ENCODE data around the gene MTM1. TPM values are rescaled to one million over a fixed set of nuclear protein-coding genes. Genes with fewer than 3 reads are reported as not detected.

MTM1 gene
- total RNA-seq, 2 experiments from 2014 or later: 36.5 to 50.6 TPM

- Mint-ChIP-seq H3K4me1 (peaks cover 27% of the 10 kb centered on the region), H3K4me3 (peak overlapping the region; percentile 69), H3K36me3 (ENCODE audit: low read depth) (peaks cover 3% of the 10 kb centered on the region), H3K27ac (peak overlapping the region; percentile 76), H3K27me3 (no peaks in the 10 kb centered on the region), H3K9me3 (no peaks in the 10 kb centered on the region)
- DNase-seq: no peak
- CTCF ChIA-PET: no interaction called here
- POLR2A ChIA-PET: no interaction called here
Observed at GRCh38 chrX:150567645-150568319, 639 bp upstream of the MTM1 start.

- ChIA-PET CTCF (no interaction called here), POLR2A (no interaction called here)
- Mint-ChIP-seq H3K27me3 (no peaks in the 10 kb centered on the region), H3K4me3 (peak overlapping the region; percentile 86), H3K4me1 (peaks cover 41% of the 10 kb centered on the region), H3K27ac (peak overlapping the region; percentile 90), H3K9me3 (no peaks in the 10 kb centered on the region), H3K36me3 (ENCODE audit: low read depth) (peaks cover 3% of the 10 kb centered on the region)
- DNase-seq: peak; percentile 51
Observed at GRCh38 chrX:150569155-150569477, 695 bp downstream of the MTM1 start.

- POLR2A ChIA-PET: no interaction called here
- Mint-ChIP-seq H3K9me3 (no peaks in the 10 kb centered on the region), H3K27me3 (no peaks in the 10 kb centered on the region), H3K27ac (peak overlapping the region; percentile 90), H3K4me1 (peaks cover 55% of the 10 kb centered on the region), H3K4me3 (peak overlapping the region; percentile 86), H3K36me3 (ENCODE audit: low read depth) (peaks cover 8% of the 10 kb centered on the region)
- DNase-seq: peak; percentile 18
- CTCF ChIA-PET: interaction anchor here (0.8 kb wide), 1 partner anchor 435 kb away, joined by 3 read pairs; no protein-coding TSS in a partner anchor
Observed at GRCh38 chrX:150570512-150570911, 2.1 kb downstream of the MTM1 start.

GRCh38 chrX:150572206-150572605 is 3.8 kb downstream of the MTM1 start:
- ChIA-PET CTCF (interaction anchor here (1.7 kb wide), 1 partner anchor 208 kb away, joined by 6 read pairs; no protein-coding TSS in a partner anchor), POLR2A (no interaction called here)
- Mint-ChIP-seq H3K4me1 (peaks cover 71% of the 10 kb centered on the region), H3K4me3 (peak overlapping the region; percentile 86), H3K9me3 (no peaks in the 10 kb centered on the region), H3K27ac (peak overlapping the region; percentile 94), H3K27me3 (no peaks in the 10 kb centered on the region), H3K36me3 (ENCODE audit: low read depth) (peaks cover 10% of the 10 kb centered on the region)
- no peak for DNase-seq

GRCh38 chrX:150573106-150573505 is 4.7 kb downstream of the MTM1 start:
- Mint-ChIP-seq H3K27ac (peak overlapping the region; percentile 94), H3K36me3 (ENCODE audit: low read depth) (peaks cover 17% of the 10 kb centered on the region), H3K27me3 (no peaks in the 10 kb centered on the region), H3K4me1 (peaks cover 76% of the 10 kb centered on the region), H3K4me3 (peak overlapping the region; percentile 86), H3K9me3 (no peaks in the 10 kb centered on the region)
- ChIA-PET CTCF (interaction anchor here (1.2 to 1.7 kb wide), 2 partner anchors 8 to 209 kb away, joined by 3 to 6 read pairs; no protein-coding TSS in a partner anchor), POLR2A (no interaction called here)
- no peak for DNase-seq

- peak overlapping the region; percentile 94 for H3K27ac Mint-ChIP-seq
- POLR2A ChIA-PET: no interaction called here
- H3K4me3 Mint-ChIP-seq: peak overlapping the region; percentile 86
- H3K4me1 Mint-ChIP-seq: peaks cover 81% of the 10 kb centered on the region
- no peak for DNase-seq
- H3K27me3 Mint-ChIP-seq: no peaks in the 10 kb centered on the region
- peaks cover 23% of the 10 kb centered on the region for H3K36me3 Mint-ChIP-seq (ENCODE audit: low read depth)
- CTCF ChIA-PET: interaction anchor here (0.9 to 1.7 kb wide), 4 partner anchors 9 to 210 kb away, joined by 3 to 6 read pairs (median 4); no protein-coding TSS in a partner anchor
- H3K9me3 Mint-ChIP-seq: no peaks in the 10 kb centered on the region
Observed at GRCh38 chrX:150573702-150574101, 5.3 kb downstream of the MTM1 start.

GRCh38 chrX:150574559-150575418 is 6.4 kb downstream of the MTM1 start:
- H3K9me3 Mint-ChIP-seq: no peaks in the 10 kb centered on the region
- peak; percentile 14 for DNase-seq
- ChIA-PET POLR2A (no interaction called here), CTCF (interaction anchor here (0.5 to 1.2 kb wide), 4 partner anchors 12 to 210 kb away, joined by 3 to 5 read pairs (median 3); no protein-coding TSS in a partner anchor)
- H3K27me3 Mint-ChIP-seq: no peaks in the 10 kb centered on the region
- peak overlapping the region; percentile 71 for H3K4me3 Mint-ChIP-seq
- H3K36me3 Mint-ChIP-seq (ENCODE audit: low read depth): peaks cover 26% of the 10 kb centered on the region
- peaks cover 83% of the 10 kb centered on the region for H3K4me1 Mint-ChIP-seq
- peak overlapping the region; percentile 94 for H3K27ac Mint-ChIP-seq

GRCh38 chrX:150575419-150575814 is 7.0 kb downstream of the MTM1 start:
- ChIA-PET POLR2A (no interaction called here), CTCF (interaction anchor here (0.6 kb wide), 1 partner anchor 13 kb away, joined by 3 read pairs; no protein-coding TSS in a partner anchor)
- DNase-seq: peak; percentile 16
- H3K27ac Mint-ChIP-seq: peak overlapping the region; percentile 94
- peaks cover 87% of the 10 kb centered on the region for H3K4me1 Mint-ChIP-seq
- no peaks in the 10 kb centered on the region for H3K9me3 Mint-ChIP-seq
- peaks cover 31% of the 10 kb centered on the region for H3K36me3 Mint-ChIP-seq (ENCODE audit: low read depth)
- H3K27me3 Mint-ChIP-seq: no peaks in the 10 kb centered on the region
- H3K4me3 Mint-ChIP-seq: peak overlapping the region; percentile 71

- H3K9me3 Mint-ChIP-seq: no peaks in the 10 kb centered on the region
- POLR2A ChIA-PET: no interaction called here
- peak overlapping the region; percentile 94 for H3K27ac Mint-ChIP-seq
- no peak for DNase-seq
- CTCF ChIA-PET: no interaction called here
- H3K36me3 Mint-ChIP-seq (ENCODE audit: low read depth): peaks cover 33% of the 10 kb centered on the region
- peaks cover 78% of the 10 kb centered on the region for H3K4me1 Mint-ChIP-seq
- peak overlapping the region; percentile 50 for H3K4me3 Mint-ChIP-seq
- no peaks in the 10 kb centered on the region for H3K27me3 Mint-ChIP-seq
Observed at GRCh38 chrX:150577174-150577573, 8.8 kb downstream of the MTM1 start.

- peaks cover 29% of the 10 kb centered on the region for H3K36me3 Mint-ChIP-seq (ENCODE audit: low read depth)
- POLR2A ChIA-PET: no interaction called here
Observed at GRCh38 chrX:150581093-150581775, 12.8 kb downstream of the MTM1 start.

GRCh38 chrX:150582338-150582948 is 14.0 kb downstream of the MTM1 start:
- no peaks in the 10 kb centered on the region for H3K27me3 Mint-ChIP-seq
- no peak overlapping the region for H3K27ac Mint-ChIP-seq
- no peaks in the 10 kb centered on the region for H3K9me3 Mint-ChIP-seq
- H3K4me3 Mint-ChIP-seq: no peak overlapping the region
- peaks cover 41% of the 10 kb centered on the region for H3K4me1 Mint-ChIP-seq
- ChIA-PET CTCF (interaction anchor here (0.6 kb wide), 1 partner anchor 95 kb away, joined by 3 read pairs; no protein-coding TSS in a partner anchor), POLR2A (no interaction called here)
- DNase-seq: no peak
- H3K36me3 Mint-ChIP-seq (ENCODE audit: low read depth): peaks cover 28% of the 10 kb centered on the region

More at GRCh38 chrX:150581093-150581775, 12.8 kb downstream of the MTM1 start:
- Mint-ChIP-seq H3K9me3 (no peaks in the 10 kb centered on the region), H3K27me3 (no peaks in the 10 kb centered on the region), H3K4me3 (no peak overlapping the region), H3K4me1 (peaks cover 46% of the 10 kb centered on the region), H3K27ac (no peak overlapping the region)
- CTCF ChIA-PET: no interaction called here
- DNase-seq: no peak

- peak; percentile 41 for DNase-seq
- Mint-ChIP-seq H3K27ac (no peak overlapping the region), H3K27me3 (no peaks in the 10 kb centered on the region), H3K4me3 (no peak overlapping the region), H3K36me3 (ENCODE audit: low read depth) (peaks cover 3% of the 10 kb centered on the region), H3K9me3 (no peaks in the 10 kb centered on the region), H3K4me1 (peaks cover 19% of the 10 kb centered on the region)
- CTCF ChIA-PET: no interaction called here
- POLR2A ChIA-PET: no interaction called here
Observed at GRCh38 chrX:150587585-150588503, 19.4 kb downstream of the MTM1 start.
